Parathyroid adenoma (tissue), 2 donors: Measurements from ENCODE around the gene TMEM62.
A peak's percentile ranks its signal among the peaks of the same experiment; 100 is the strongest.

Experiments used
- H2AFZ ChIP-seq: fragments of 300-600 bp; sonication (generic); one replicate; pipeline ENCODE4 v1.7.0; 2017; ENCODE audit warnings: antibody characterized with exemption, mild to moderate bottlenecking
- H3K27ac ChIP-seq: fragments of 300-600 bp; sonication (generic); one replicate; pipeline ENCODE4 v1.7.0; 2017
- H3K27me3 ChIP-seq: fragments of 300-600 bp; sonication (generic); one replicate; pipeline ENCODE4 v1.7.0; 2017; ENCODE audit warnings: low read length; ENCODE audit not compliant: control insufficient read depth, insufficient read depth
- H3K36me3 ChIP-seq: fragments of 300-600 bp; sonication (generic); one replicate; pipeline ENCODE4 v1.7.0; 2017; ENCODE audit warnings: low read length; ENCODE audit not compliant: control insufficient read depth, insufficient read depth
- H3K4me1 ChIP-seq: fragments of 300-600 bp; sonication (generic); one replicate; pipeline ENCODE4 v1.7.0; 2017; ENCODE audit warnings: control low read depth
- H3K4me2 ChIP-seq: fragments of 300-600 bp; sonication (generic); one replicate; pipeline ENCODE4 v1.7.0; 2017; ENCODE audit warnings: low read length
- H3K4me3 ChIP-seq: fragments of 300-600 bp; sonication (generic); one replicate; pipeline ENCODE4 v1.7.0; 2017; ENCODE audit warnings: low read depth, low read length
- H3K79me2 ChIP-seq: fragments of 300-600 bp; sonication (generic); one replicate; pipeline ENCODE4 v1.7.0; 2017; ENCODE audit warnings: control low read depth
- H3K9ac ChIP-seq: fragments of 300-600 bp; sonication (generic); one replicate; pipeline ENCODE4 v1.7.0; 2017; ENCODE audit warnings: mild to moderate bottlenecking
- H3K9me3 ChIP-seq: fragments of 300-600 bp; sonication (generic); one replicate; pipeline ENCODE4 v1.7.0; 2017; ENCODE audit warnings: low read length; ENCODE audit not compliant: control insufficient read depth
- CTCF ChIP-seq: fragments of 300-600 bp; sonication (generic); IDR thresholded peaks from one replicate; pipeline ENCODE4 v1.7.0; 2017; ENCODE audit warnings: antibody characterized with exemption, mild to moderate bottlenecking
- donor health status: primary hyperparathyroidism.

The TMEM62 gene

GRCh38 chr15:43198992-43199391 is 65.6 kb downstream of the TMEM62 start:
- Histone ChIP-seq H2AFZ (no peak overlapping the region), H3K27me3 (no peaks in the 10 kb centered on the region), H3K4me3 (no peak overlapping the region), H3K9me3 (no peaks in the 10 kb centered on the region), H3K9ac (no peak overlapping the region), H3K36me3 (no peaks in the 10 kb centered on the region), H3K4me1 (no peaks in the 10 kb centered on the region), H3K27ac (no peak overlapping the region), H3K79me2 (no peaks in the 10 kb centered on the region), H3K4me2 (no peak overlapping the region)
- TF ChIP-seq CTCF, result no peak

GRCh38 chr15:43199945-43200488 is 66.6 kb downstream of the TMEM62 start:
- no peaks in the 10 kb centered on the region for H3K27me3 ChIP-seq
- no peak for TF ChIP-seq CTCF
- H3K36me3 ChIP-seq, result no peaks in the 10 kb centered on the region
- H3K79me2 ChIP-seq, result no peaks in the 10 kb centered on the region
- H2AFZ ChIP-seq, result no peak overlapping the region
- H3K4me1 ChIP-seq, result no peaks in the 10 kb centered on the region
- no peaks in the 10 kb centered on the region for H3K9me3 ChIP-seq
- H3K27ac ChIP-seq, result no peak overlapping the region
- H3K4me2 ChIP-seq, result no peak overlapping the region
- H3K4me3 ChIP-seq, result no peak overlapping the region
- H3K9ac ChIP-seq, result no peak overlapping the region

- peak; percentile 42 for TF ChIP-seq CTCF
Measured at GRCh38 chr15:43204016-43204901, 70.9 kb downstream of the TMEM62 start.

GRCh38 chr15:43206054-43206453 is 72.7 kb downstream of the TMEM62 start:
- no peak overlapping the region for H3K4me3 ChIP-seq
- H3K9ac ChIP-seq, result no peak overlapping the region
- H2AFZ ChIP-seq, result no peak overlapping the region
- no peaks in the 10 kb centered on the region for H3K27me3 ChIP-seq
- no peaks in the 10 kb centered on the region for H3K79me2 ChIP-seq
- H3K4me1 ChIP-seq, result no peaks in the 10 kb centered on the region
- H3K27ac ChIP-seq, result no peak overlapping the region
- H3K4me2 ChIP-seq, result no peak overlapping the region
- H3K36me3 ChIP-seq, result no peaks in the 10 kb centered on the region
- TF ChIP-seq CTCF, result no peak
- H3K9me3 ChIP-seq, result no peaks in the 10 kb centered on the region

More at GRCh38 chr15:43204016-43204901, 70.9 kb downstream of the TMEM62 start:
- Histone ChIP-seq H3K79me2 (no peaks in the 10 kb centered on the region), H3K4me1 (no peaks in the 10 kb centered on the region), H3K4me2 (no peak overlapping the region), H3K4me3 (no peak overlapping the region), H3K27ac (no peak overlapping the region), H3K36me3 (no peaks in the 10 kb centered on the region), H2AFZ (no peak overlapping the region), H3K9ac (no peak overlapping the region), H3K9me3 (no peaks in the 10 kb centered on the region), H3K27me3 (no peaks in the 10 kb centered on the region)
